Tibial artery (tissue), 4 donors: ENCODE measurements around the gene TCAP.

Experiments used
- DNase-seq, 2 donors: peaks; one replicate each; pipeline ENCODE4 v3.0.0-alpha.2; 2019
- H3K27ac ChIP-seq, 2 donors: fragments of 200-600 bp; sonication (generic) in 1 of 2; 1 replicate in 1 of 2; 2 replicates in 1 of 2; pipeline ENCODE4 v1.5.1; 2018 to 2019; ENCODE audit warnings: mild to moderate bottlenecking in 1 of 2
- H3K27me3 ChIP-seq, 2 donors: fragments of 200-600 bp; sonication (generic) in 1 of 2; one replicate each; pipeline versions ENCODE4 v1.5.1 to v1.6.0; 2016 to 2019
- H3K36me3 ChIP-seq, 3 donors: fragments of 200-600 bp; sonication (generic) in 2 of 3; one replicate each; pipeline ENCODE4 v1.5.1; 2016 to 2019; ENCODE audit warnings: mild to moderate bottlenecking in 2 of 3
- H3K4me1 ChIP-seq, 4 donors: fragments of 200-600 bp; sonication (generic) in 2 of 4; 1 replicate in 3 of 4; 2 replicates in 1 of 4; pipeline ENCODE4 v1.5.1; 2016 to 2019
- H3K4me3 ChIP-seq, 2 donors: fragments of 200-600 bp; sonication (generic) in 1 of 2; 1 replicate in 1 of 2; 2 replicates in 1 of 2; pipeline ENCODE4 v1.5.1; 2018 to 2019; ENCODE audit warnings: mild to moderate bottlenecking in 2 of 2
- H3K9me3 ChIP-seq, 3 donors: fragments of 200-600 bp; sonication (generic) in 1 of 3; one replicate each; pipeline ENCODE4 v1.5.1; 2016 to 2019
- CTCF ChIP-seq, 2 experiments: fragments of 200-600 bp in 1 of 2; fragments of 450-650 bp in 1 of 2; IDR thresholded peaks; one replicate each; pipeline ENCODE4 v1.5.1; 2017 to 2019; ENCODE audit warnings: antibody characterized with exemption in 2 of 2, mild to moderate bottlenecking in 1 of 2, moderate library complexity in 1 of 2
- intact Hi-C: fragments of 100-400 bp; cut with DNase I; formaldehyde crosslinking; loops from one replicate; pipeline ENCODE4 v1.15.0; 2023; ENCODE audit warnings: low total_unique reads

TCAP gene

GRCh38 chr17:39676198-39676819 is 11.2 kb downstream of the TCAP start:
- peak overlapping the region; percentile 84 to 88 for H3K27ac ChIP-seq
- no peak for TF ChIP-seq CTCF (IDR thresholded peaks at IDR 0.05)
- DNase-seq, result peak; percentile 84 to 96
- H3K36me3 ChIP-seq, result peaks cover 0 to 15% (median 0%) of the 10 kb centered on the region in 3 donors
- H3K4me3 ChIP-seq, result no peak overlapping the region
- intact Hi-C loops, result no loop called here
- peaks cover 7 to 81% (median 56%) of the 10 kb centered on the region in 4 donors for H3K4me1 ChIP-seq
- H3K9me3 ChIP-seq, result no peaks in the 10 kb centered on the region
- H3K27me3 ChIP-seq, result no peaks in the 10 kb centered on the region

GRCh38 chr17:39677072-39677471 is 11.9 kb downstream of the TCAP start:
- H3K27ac ChIP-seq, result peak overlapping the region; percentile 84 to 88
- no peak for TF ChIP-seq CTCF (IDR thresholded peaks at IDR 0.05)

GRCh38 chr17:39677542-39678339 is 12.6 kb downstream of the TCAP start:
- no peaks in the 10 kb centered on the region for H3K9me3 ChIP-seq
- H3K36me3 ChIP-seq, result peaks cover 0 to 22% (median 0%) of the 10 kb centered on the region in 3 donors
- DNase-seq, result peak; percentile 80 to 97
- peak overlapping the region in 1 of 2 donors; percentile 27 for H3K4me3 ChIP-seq
- TF ChIP-seq CTCF (IDR thresholded peaks at IDR 0.05), result no peak
- intact Hi-C loops, result no loop called here
- no peaks in the 10 kb centered on the region for H3K27me3 ChIP-seq
- H3K4me1 ChIP-seq, result peaks cover 7 to 67% (median 47%) of the 10 kb centered on the region in 4 donors
- peak overlapping the region; percentile 84 to 88 for H3K27ac ChIP-seq

More at GRCh38 chr17:39677072-39677471, 11.9 kb downstream of the TCAP start:
- Histone ChIP-seq H3K36me3 (peaks cover 0 to 15% (median 0%) of the 10 kb centered on the region in 3 donors), H3K9me3 (no peaks in the 10 kb centered on the region), H3K27me3 (no peaks in the 10 kb centered on the region), H3K4me3 (peak overlapping the region in 1 of 2 donors; percentile 27), H3K4me1 (peaks cover 7 to 73% (median 49%) of the 10 kb centered on the region in 4 donors)
- no peak for DNase-seq
- intact Hi-C loops, result no loop called here

GRCh38 chr17:39678340-39679116 is 13.4 kb downstream of the TCAP start:
- no peak for TF ChIP-seq CTCF (IDR thresholded peaks at IDR 0.05)
- Histone ChIP-seq H3K4me1 (peaks cover 7 to 67% (median 47%) of the 10 kb centered on the region in 4 donors), H3K9me3 (no peaks in the 10 kb centered on the region), H3K4me3 (no peak overlapping the region), H3K27ac (peak overlapping the region; percentile 84 to 88), H3K36me3 (peaks cover 0 to 30% (median 0%) of the 10 kb centered on the region in 3 donors), H3K27me3 (no peaks in the 10 kb centered on the region)
- DNase-seq, result no peak
- intact Hi-C loops, result no loop called here

- no peaks in the 10 kb centered on the region for H3K27me3 ChIP-seq
- H3K36me3 ChIP-seq, result peaks cover 0 to 41% (median 0%) of the 10 kb centered on the region in 3 donors
- peaks cover 7 to 59% (median 40%) of the 10 kb centered on the region in 4 donors for H3K4me1 ChIP-seq
- no peak for DNase-seq
- intact Hi-C loops, result no loop called here
- H3K27ac ChIP-seq, result peak overlapping the region; percentile 84 to 88
- H3K9me3 ChIP-seq, result no peaks in the 10 kb centered on the region
- H3K4me3 ChIP-seq, result no peak overlapping the region
- no peak for TF ChIP-seq CTCF (IDR thresholded peaks at IDR 0.05)
Observed at GRCh38 chr17:39679521-39680192, 14.5 kb downstream of the TCAP start.
